HepG2 (cell line): ENCODE data around the gene NF2. TPM values are rescaled to one million over a fixed set of nuclear protein-coding genes. Genes with fewer than 3 reads are reported as not detected.

Source experiments
- ATF1 ChIP-seq: IDR thresholded peaks from 2 replicates; pipeline ENCODE4 v1.6.1; 2016; ENCODE audit warnings: mild to moderate bottlenecking, control low read depth
- HCFC1 ChIP-seq: fragments of 150-350 bp; IDR thresholded peaks from 2 replicates; pipeline ENCODE4 v1.6.1; 2014; ENCODE audit warnings: low read depth, low read length
- HOXA5 ChIP-seq: sonication (generic); formaldehyde crosslinking; IDR thresholded peaks from 2 replicates; pipeline ENCODE4 v1.4.0; 2020; ENCODE audit warnings: missing genetic modification reagents
- MAF1 ChIP-seq: sonication (generic); formaldehyde crosslinking; IDR thresholded peaks from 2 replicates; pipeline ENCODE4 v1.5.0; 2020; ENCODE audit warnings: missing genetic modification reagents, borderline replicate concordance
- MXD4 ChIP-seq: IDR thresholded peaks from 2 replicates; pipeline ENCODE4 v1.6.1; 2016; ENCODE audit warnings: mild to moderate bottlenecking, missing biosample characterization, missing genetic modification reagents
- STAT5B ChIP-seq: sonication (generic); formaldehyde crosslinking; IDR thresholded peaks from 2 replicates; pipeline ENCODE4 v1.4.0; 2020; ENCODE audit warnings: missing genetic modification reagents
- THAP11 ChIP-seq: IDR thresholded peaks from 2 replicates; pipeline ENCODE4 v1.6.1; 2016; ENCODE audit warnings: missing biosample characterization, missing genetic modification reagents
- ZNF329 ChIP-seq: sonication (generic); formaldehyde crosslinking; IDR thresholded peaks from 2 replicates; pipeline ENCODE4 v1.9.0; 2021; ENCODE audit warnings: low read depth, mild to moderate bottlenecking, missing genetic modification reagents
- ZNF34 ChIP-seq: sonication (generic); formaldehyde crosslinking; IDR thresholded peaks from 2 replicates; pipeline ENCODE4 v1.4.0; 2020; ENCODE audit warnings: mild to moderate bottlenecking, missing genetic modification reagents, borderline replicate concordance
- ZNF567 ChIP-seq: sonication (generic); formaldehyde crosslinking; IDR thresholded peaks from 2 replicates; pipeline ENCODE4 v1.8.1; 2023; ENCODE audit warnings: mild to moderate bottlenecking, missing genetic modification reagents, borderline replicate concordance
- ZNF605 ChIP-seq: sonication (generic); formaldehyde crosslinking; IDR thresholded peaks from 2 replicates; pipeline ENCODE4 v1.8.0; 2022; ENCODE audit warnings: mild to moderate bottlenecking, missing genetic modification reagents
- ZSCAN25 ChIP-seq: sonication (generic); formaldehyde crosslinking; IDR thresholded peaks from 2 replicates; pipeline ENCODE4 v1.8.0; 2022; ENCODE audit warnings: mild to moderate bottlenecking, missing genetic modification reagents
- polyA plus RNA-seq, 8 experiments: library from polyadenylated mRNA; depleted of rRNA in 3 of 8; stranded (reverse) in 7 of 8; unstranded in 1 of 8; fragments of >200 nt; fragmentation: Illumina TruSeq in 4 of 8; extraction: Trizol in 4 of 8; gene quantifications; 2 replicates each; pipeline versions ENCODE4 v1.2.1 to v1.2.3, GENCODE V29; 2011 to 2016; ENCODE audit warnings: low read depth in 4 of 8, missing spikeins in 1 of 8, mixed read lengths in 1 of 8; ENCODE audit not compliant: insufficient read depth in 1 of 8
- total RNA-seq, 5 experiments: library from RNA; depleted of rRNA; stranded (reverse); fragments of >200 nt; fragmentation: Illumina TruSeq; extraction: Trizol; gene quantifications; 2 replicates each; pipeline ENCODE4 v1.2.3, GENCODE V29; 2016; ENCODE audit warnings: low read depth in 1 of 5
- TF ChIP-seq, protein P1 (sequence below): sonication (generic); formaldehyde crosslinking; IDR thresholded peaks from 2 replicates; pipeline ENCODE4 v1.5.0; 2020; ENCODE audit warnings: mild to moderate bottlenecking, missing genetic modification reagents
- TF ChIP-seq, protein P2 (sequence below): sonication (generic); formaldehyde crosslinking; IDR thresholded peaks from 2 replicates; pipeline ENCODE4 v1.5.0; 2020; ENCODE audit warnings: mild to moderate bottlenecking, missing genetic modification reagents, borderline replicate concordance
- TF ChIP-seq, protein P3 (sequence below): sonication (generic); formaldehyde crosslinking; IDR thresholded peaks from 2 replicates; pipeline ENCODE4 v1.8.0; 2022; ENCODE audit warnings: missing genetic modification reagents, low read depth, mild to moderate bottlenecking, borderline replicate concordance
- TF ChIP-seq, protein P4 (sequence below): sonication (generic); formaldehyde crosslinking; IDR thresholded peaks from 2 replicates; pipeline ENCODE4 v1.4.0; 2020; ENCODE audit warnings: missing genetic modification reagents, mild to moderate bottlenecking, borderline replicate concordance
- TF ChIP-seq, protein P5 (sequence below): sonication (generic); formaldehyde crosslinking; IDR thresholded peaks from 2 replicates; pipeline ENCODE4 v1.4.0; 2020; ENCODE audit warnings: mild to moderate bottlenecking, missing genetic modification reagents, borderline replicate concordance
- TF ChIP-seq, protein P6 (sequence below): sonication (generic); formaldehyde crosslinking; IDR thresholded peaks from 2 replicates; pipeline ENCODE4 v1.4.0; 2020; ENCODE audit warnings: low read depth, mild to moderate bottlenecking, missing genetic modification reagents

The NF2 gene
- total and polyA plus RNA-seq, 2 of the 13 experiments (the other 11 are each of a cell fraction or from before 2014, with no cell fraction given) = 9.3 to 33.3 TPM

DNA sequence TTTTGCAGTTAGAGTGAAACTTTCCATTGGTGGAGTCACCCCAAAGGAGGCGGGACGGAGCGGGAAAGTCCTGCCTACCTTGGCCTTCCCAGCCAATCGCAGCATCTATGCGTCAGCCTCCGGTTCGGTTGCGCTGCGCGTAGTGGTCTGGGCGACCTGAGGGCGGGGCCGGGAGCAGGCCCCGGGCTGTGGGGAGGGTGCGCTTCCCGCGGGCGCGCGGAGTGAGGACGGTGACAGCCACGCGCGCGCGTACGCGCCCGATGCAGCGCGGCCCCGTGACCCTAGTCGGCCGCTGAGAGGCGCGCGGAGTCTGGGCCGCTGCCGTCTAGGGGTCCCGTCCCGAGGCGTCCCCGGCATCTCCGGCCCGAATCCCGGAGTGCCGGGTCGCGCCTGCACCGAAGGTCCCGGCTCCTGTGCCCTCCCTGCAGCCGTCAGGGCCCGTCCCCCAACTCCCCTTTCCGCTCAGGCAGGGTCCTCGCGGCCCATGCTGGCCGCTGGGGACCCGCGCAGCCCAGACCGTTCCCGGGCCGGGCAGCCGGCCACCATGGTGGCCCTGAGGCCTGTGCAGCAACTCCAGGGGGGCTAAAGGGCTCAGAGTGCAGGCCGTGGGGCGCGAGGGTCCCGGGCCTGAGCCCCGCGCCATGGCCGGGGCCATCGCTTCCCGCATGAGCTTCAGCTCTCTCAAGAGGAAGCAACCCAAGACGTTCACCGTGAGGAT is at the start of gene NF2 (continued):
- TF ChIP-seq, protein P1, sequence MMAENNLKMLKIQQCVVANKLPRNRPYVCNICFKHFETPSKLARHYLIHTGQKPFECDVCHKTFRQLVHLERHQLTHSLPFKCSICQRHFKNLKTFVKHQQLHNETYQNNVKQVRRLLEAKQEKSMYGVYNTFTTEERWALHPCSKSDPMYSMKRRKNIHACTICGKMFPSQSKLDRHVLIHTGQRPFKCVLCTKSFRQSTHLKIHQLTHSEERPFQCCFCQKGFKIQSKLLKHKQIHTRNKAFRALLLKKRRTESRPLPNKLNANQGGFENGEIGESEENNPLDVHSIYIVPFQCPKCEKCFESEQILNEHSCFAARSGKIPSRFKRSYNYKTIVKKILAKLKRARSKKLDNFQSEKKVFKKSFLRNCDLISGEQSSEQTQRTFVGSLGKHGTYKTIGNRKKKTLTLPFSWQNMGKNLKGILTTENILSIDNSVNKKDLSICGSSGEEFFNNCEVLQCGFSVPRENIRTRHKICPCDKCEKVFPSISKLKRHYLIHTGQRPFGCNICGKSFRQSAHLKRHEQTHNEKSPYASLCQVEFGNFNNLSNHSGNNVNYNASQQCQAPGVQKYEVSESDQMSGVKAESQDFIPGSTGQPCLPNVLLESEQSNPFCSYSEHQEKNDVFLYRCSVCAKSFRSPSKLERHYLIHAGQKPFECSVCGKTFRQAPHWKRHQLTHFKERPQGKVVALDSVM (CRISPR knock-in tag) = no peak
- TF ChIP-seq, protein P2, sequence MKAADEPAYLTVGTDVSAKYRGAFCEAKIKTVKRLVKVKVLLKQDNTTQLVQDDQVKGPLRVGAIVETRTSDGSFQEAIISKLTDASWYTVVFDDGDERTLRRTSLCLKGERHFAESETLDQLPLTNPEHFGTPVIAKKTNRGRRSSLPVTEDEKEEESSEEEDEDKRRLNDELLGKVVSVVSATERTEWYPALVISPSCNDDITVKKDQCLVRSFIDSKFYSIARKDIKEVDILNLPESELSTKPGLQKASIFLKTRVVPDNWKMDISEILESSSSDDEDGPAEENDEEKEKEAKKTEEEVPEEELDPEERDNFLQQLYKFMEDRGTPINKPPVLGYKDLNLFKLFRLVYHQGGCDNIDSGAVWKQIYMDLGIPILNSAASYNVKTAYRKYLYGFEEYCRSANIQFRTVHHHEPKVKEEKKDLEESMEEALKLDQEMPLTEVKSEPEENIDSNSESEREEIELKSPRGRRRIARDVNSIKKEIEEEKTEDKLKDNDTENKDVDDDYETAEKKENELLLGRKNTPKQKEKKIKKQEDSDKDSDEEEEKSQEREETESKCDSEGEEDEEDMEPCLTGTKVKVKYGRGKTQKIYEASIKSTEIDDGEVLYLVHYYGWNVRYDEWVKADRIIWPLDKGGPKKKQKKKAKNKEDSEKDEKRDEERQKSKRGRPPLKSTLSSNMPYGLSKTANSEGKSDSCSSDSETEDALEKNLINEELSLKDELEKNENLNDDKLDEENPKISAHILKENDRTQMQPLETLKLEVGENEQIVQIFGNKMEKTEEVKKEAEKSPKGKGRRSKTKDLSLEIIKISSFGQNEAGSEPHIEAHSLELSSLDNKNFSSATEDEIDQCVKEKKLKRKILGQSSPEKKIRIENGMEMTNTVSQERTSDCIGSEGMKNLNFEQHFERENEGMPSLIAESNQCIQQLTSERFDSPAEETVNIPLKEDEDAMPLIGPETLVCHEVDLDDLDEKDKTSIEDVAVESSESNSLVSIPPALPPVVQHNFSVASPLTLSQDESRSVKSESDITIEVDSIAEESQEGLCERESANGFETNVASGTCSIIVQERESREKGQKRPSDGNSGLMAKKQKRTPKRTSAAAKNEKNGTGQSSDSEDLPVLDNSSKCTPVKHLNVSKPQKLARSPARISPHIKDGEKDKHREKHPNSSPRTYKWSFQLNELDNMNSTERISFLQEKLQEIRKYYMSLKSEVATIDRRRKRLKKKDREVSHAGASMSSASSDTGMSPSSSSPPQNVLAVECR (CRISPR knock-in tag) = peak; percentile 93
- TF ChIP-seq ATF1 (CRISPR knock-in tag) = peak; percentile 87
- TF ChIP-seq, protein P3, sequence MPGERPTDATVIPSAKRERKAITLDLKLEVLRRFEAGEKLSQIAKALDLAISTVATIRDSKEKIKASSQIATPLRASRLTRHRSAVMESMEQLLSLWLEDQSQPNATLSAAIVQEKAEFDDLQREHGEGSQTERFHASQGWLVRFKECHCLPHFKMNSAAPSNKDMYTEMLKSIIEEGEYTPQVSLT (CRISPR knock-in tag) = no peak
- peak; percentile 75; the same call in 1 of the 2 replicates for TF ChIP-seq MXD4 (CRISPR knock-in tag)
- TF ChIP-seq MAF1 = no peak
- TF ChIP-seq HCFC1 = no peak
- TF ChIP-seq HOXA5 (CRISPR knock-in tag) = no peak
- no peak for TF ChIP-seq ZNF329 (CRISPR knock-in tag)
- no peak for TF ChIP-seq ZNF34
- TF ChIP-seq, protein P4, sequence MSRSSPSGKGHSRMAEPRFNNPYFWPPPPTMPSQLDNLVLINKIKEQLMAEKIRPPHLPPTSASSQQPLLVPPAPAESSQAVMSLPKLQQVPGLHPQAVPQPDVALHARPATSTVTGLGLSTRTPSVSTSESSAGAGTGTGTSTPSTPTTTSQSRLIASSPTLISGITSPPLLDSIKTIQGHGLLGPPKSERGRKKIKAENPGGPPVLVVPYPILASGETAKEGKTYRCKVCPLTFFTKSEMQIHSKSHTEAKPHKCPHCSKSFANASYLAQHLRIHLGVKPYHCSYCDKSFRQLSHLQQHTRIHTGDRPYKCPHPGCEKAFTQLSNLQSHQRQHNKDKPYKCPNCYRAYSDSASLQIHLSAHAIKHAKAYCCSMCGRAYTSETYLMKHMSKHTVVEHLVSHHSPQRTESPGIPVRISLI (CRISPR knock-in tag) = peak; percentile 95
- peak; percentile 86 for TF ChIP-seq THAP11
- TF ChIP-seq, protein P5, sequence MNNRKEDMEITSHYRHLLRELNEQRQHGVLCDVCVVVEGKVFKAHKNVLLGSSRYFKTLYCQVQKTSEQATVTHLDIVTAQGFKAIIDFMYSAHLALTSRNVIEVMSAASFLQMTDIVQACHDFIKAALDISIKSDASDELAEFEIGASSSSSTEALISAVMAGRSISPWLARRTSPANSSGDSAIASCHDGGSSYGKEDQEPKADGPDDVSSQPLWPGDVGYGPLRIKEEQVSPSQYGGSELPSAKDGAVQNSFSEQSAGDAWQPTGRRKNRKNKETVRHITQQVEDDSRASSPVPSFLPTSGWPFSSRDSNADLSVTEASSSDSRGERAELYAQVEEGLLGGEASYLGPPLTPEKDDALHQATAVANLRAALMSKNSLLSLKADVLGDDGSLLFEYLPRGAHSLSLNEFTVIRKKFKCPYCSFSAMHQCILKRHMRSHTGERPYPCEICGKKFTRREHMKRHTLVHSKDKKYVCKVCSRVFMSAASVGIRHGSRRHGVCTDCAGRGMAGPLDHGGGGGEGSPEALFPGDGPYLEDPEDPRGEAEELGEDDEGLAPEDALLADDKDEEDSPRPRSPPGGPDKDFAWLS (CRISPR knock-in tag) = no peak
- 0 out of 2 replicates have a peak, but pooled peaks have one; percentile 28 for TF ChIP-seq ZNF567 (CRISPR knock-in tag)
- TF ChIP-seq, protein P6, sequence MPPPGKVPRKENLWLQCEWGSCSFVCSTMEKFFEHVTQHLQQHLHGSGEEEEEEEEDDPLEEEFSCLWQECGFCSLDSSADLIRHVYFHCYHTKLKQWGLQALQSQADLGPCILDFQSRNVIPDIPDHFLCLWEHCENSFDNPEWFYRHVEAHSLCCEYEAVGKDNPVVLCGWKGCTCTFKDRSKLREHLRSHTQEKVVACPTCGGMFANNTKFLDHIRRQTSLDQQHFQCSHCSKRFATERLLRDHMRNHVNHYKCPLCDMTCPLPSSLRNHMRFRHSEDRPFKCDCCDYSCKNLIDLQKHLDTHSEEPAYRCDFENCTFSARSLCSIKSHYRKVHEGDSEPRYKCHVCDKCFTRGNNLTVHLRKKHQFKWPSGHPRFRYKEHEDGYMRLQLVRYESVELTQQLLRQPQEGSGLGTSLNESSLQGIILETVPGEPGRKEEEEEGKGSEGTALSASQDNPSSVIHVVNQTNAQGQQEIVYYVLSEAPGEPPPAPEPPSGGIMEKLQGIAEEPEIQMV (CRISPR knock-in tag) = no peak
- TF ChIP-seq ZNF605 (CRISPR knock-in tag) = peak; percentile 50; the same call in 1 of the 2 replicates
- no peak for TF ChIP-seq ZSCAN25 (CRISPR knock-in tag)
- no peak for TF ChIP-seq STAT5B
